Mesothelial cell of epicardium (in vitro differentiated cells): ENCODE results near the gene LY6G5B. TPM values are rescaled to one million over a fixed set of nuclear protein-coding genes. Genes with fewer than 3 reads are reported as not detected.

Experiments used
- DNase-seq, 2 experiments: peaks; one replicate each; pipeline ENCODE4 v3.0.0; 2021; ENCODE audit warnings: low spot score in 2 of 2; ENCODE audit not compliant: unreplicated experiment in 2 of 2
- H3K27ac Mint-ChIP-seq: 2 replicates; pipeline ENCODE4 v1.8.0; 2021; ENCODE audit warnings: mixed read lengths
- H3K27me3 Mint-ChIP-seq: 2 replicates; pipeline ENCODE4 v1.8.0; 2021; ENCODE audit warnings: low read depth, mixed read lengths
- H3K36me3 Mint-ChIP-seq: 2 replicates; pipeline ENCODE4 v1.8.0; 2021; ENCODE audit warnings: mixed read lengths
- H3K4me1 Mint-ChIP-seq: 2 replicates; pipeline ENCODE4 v1.8.0; 2021; ENCODE audit warnings: mixed read lengths
- H3K4me3 Mint-ChIP-seq: 2 replicates; pipeline ENCODE4 v1.8.0; 2021; ENCODE audit warnings: mild to moderate bottlenecking, moderate library complexity, mixed read lengths
- H3K9me3 Mint-ChIP-seq: 2 replicates; pipeline ENCODE4 v1.8.0; 2021; ENCODE audit warnings: mixed read lengths
- CTCF ChIP-seq: fragments of 200-600 bp; sonication (generic); IDR thresholded peaks from one replicate; pipeline ENCODE4 v1.5.0; 2021; ENCODE audit warnings: antibody characterized with exemption; ENCODE audit not compliant: unreplicated experiment
- total RNA-seq: library from RNA; stranded (reverse); gene quantifications from 3 replicates; pipeline ENCODE4 v1.2.1, GENCODE V29; 2021

LY6G5B gene
- total RNA-seq, 1 donor from 2014 or later = 36.5 TPM

- peaks cover 13% of the 10 kb centered on the region for H3K4me1 Mint-ChIP-seq
- TF ChIP-seq CTCF = no peak
- no peaks in the 10 kb centered on the region for H3K9me3 Mint-ChIP-seq
- H3K4me3 Mint-ChIP-seq = no peak overlapping the region
- no peaks in the 10 kb centered on the region for H3K27me3 Mint-ChIP-seq
- DNase-seq = no peak
- H3K27ac Mint-ChIP-seq = no peak overlapping the region
- H3K36me3 Mint-ChIP-seq = peaks cover 28% of the 10 kb centered on the region
These were observed 17.5 kb downstream of the LY6G5B start for GRCh38 chr6:31687321-31687720.

- Mint-ChIP-seq H3K27me3 (no peaks in the 10 kb centered on the region), H3K9me3 (no peaks in the 10 kb centered on the region), H3K4me3 (no peak overlapping the region), H3K36me3 (peaks cover 34% of the 10 kb centered on the region), H3K27ac (no peak overlapping the region), H3K4me1 (peaks cover 12% of the 10 kb centered on the region)
- DNase-seq = no peak
- no peak for TF ChIP-seq CTCF
These were observed 18.3 kb downstream of the LY6G5B start for GRCh38 chr6:31687860-31688693.

- Mint-ChIP-seq H3K9me3 (no peaks in the 10 kb centered on the region), H3K36me3 (peaks cover 37% of the 10 kb centered on the region), H3K27ac (peak overlapping the region; percentile 69)
These were observed 19.7 kb downstream of the LY6G5B start for GRCh38 chr6:31689249-31690110.

GRCh38 chr6:31690231-31691077 is 20.7 kb downstream of the LY6G5B start:
- H3K27me3 Mint-ChIP-seq = no peaks in the 10 kb centered on the region
- H3K9me3 Mint-ChIP-seq = no peaks in the 10 kb centered on the region
- H3K36me3 Mint-ChIP-seq = peaks cover 37% of the 10 kb centered on the region
- no peak for DNase-seq
- H3K4me1 Mint-ChIP-seq = peaks cover 6% of the 10 kb centered on the region
- no peak for TF ChIP-seq CTCF
- H3K27ac Mint-ChIP-seq = peak overlapping the region; percentile 69
- no peak overlapping the region for H3K4me3 Mint-ChIP-seq

More at GRCh38 chr6:31689249-31690110, 19.7 kb downstream of the LY6G5B start:
- TF ChIP-seq CTCF = no peak
- DNase-seq = no peak
- Mint-ChIP-seq H3K27me3 (no peaks in the 10 kb centered on the region), H3K4me1 (peaks cover 6% of the 10 kb centered on the region), H3K4me3 (no peak overlapping the region)

GRCh38 chr6:31691078-31691463 is 21.3 kb downstream of the LY6G5B start:
- Mint-ChIP-seq H3K36me3 (peaks cover 32% of the 10 kb centered on the region), H3K4me1 (peaks cover 6% of the 10 kb centered on the region), H3K4me3 (no peak overlapping the region), H3K9me3 (no peaks in the 10 kb centered on the region), H3K27ac (peak overlapping the region; percentile 69), H3K27me3 (no peaks in the 10 kb centered on the region)
- DNase-seq = no peak
- no peak for TF ChIP-seq CTCF
